GM19023 (cell line): ENCODE data around the gene CNTN3.

ENCODE experiments used
- ATAC-seq: cut with Tn5 transposase; IDR thresholded peaks from one replicate; pipeline ENCODE4 v1.9.1; 2021; ENCODE audit warnings: mild to moderate bottlenecking, moderate library complexity; ENCODE audit not compliant: unreplicated experiment

The CNTN3 gene

DNA sequence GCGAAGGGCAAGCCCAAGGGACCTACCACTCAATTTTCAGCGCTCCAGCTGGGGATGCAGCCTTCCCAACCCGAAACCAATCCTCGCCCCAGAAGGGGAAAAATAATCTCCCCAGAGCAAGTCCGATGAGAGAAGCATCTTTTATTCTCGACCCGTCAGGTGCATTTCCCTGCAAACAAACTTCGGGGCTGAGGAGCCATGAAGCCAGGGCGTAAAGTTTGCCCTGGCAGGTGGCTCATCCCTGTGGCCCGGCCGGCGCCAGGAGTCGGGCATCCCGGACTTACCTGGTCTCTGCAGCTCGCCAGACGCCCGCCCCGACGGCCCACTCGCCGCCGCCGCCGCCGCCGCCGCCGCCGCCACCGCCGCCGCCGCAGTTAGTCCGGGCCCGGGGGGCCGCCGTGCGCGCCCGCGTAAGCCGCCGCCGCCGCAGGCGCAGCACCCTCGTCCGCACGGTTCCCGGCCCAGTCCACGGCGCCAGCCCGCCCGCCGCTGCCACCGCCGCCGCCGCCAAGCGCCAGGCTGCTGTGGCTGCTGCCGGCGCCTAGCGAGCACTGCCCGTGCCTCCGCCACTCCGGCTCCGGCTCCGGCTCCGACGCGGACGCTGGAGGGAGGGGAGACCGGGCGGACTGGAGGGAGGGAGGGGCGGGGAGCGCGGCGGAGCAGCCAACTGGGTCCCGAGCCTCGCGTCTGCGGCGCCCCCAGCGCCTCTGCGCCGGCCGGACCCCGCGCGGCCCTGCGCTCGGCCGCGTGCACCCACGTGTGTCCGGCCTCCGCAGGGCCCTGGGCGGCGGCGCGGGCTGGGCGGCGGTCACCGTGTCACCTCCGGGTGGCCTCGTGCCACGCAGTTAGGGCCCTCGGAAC is at the start of gene CNTN3:
CNTN3 (minus strand) TSS at position 553 of the 861 bp plus-strand sequence. CDS start 93,547 bp downstream, outside the sequence.
- ATAC-seq = no peak

DNA sequence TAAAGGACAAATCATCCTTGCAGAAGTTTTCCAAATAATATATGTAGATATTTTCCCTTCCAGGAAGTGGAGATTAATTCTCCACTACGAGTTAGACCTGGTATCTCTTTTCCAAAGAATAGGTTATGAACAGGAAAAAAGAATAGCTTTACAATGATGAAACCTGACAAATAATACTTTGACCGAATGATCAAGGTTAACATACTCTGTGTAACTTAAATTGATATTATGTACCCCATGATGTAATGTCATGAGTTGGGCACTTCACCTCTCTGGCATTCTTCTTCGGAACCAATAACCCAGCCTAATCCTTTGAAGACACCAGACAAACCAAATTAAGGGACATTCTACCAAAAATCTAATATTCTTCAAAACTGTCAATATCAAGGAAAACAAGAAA is 48.7 kb upstream of the CNTN3 start:
- no peak for ATAC-seq

- ATAC-seq = no peak
Observed at GRCh38 chr3:74661672-74662071, 47.2 kb upstream of the CNTN3 start.

GRCh38 chr3:74651885-74652284 is 37.4 kb upstream of the CNTN3 start:
- ATAC-seq = no peak

- ATAC-seq = no peak
Observed at GRCh38 chr3:74651292-74651691, 36.8 kb upstream of the CNTN3 start.

DNA sequence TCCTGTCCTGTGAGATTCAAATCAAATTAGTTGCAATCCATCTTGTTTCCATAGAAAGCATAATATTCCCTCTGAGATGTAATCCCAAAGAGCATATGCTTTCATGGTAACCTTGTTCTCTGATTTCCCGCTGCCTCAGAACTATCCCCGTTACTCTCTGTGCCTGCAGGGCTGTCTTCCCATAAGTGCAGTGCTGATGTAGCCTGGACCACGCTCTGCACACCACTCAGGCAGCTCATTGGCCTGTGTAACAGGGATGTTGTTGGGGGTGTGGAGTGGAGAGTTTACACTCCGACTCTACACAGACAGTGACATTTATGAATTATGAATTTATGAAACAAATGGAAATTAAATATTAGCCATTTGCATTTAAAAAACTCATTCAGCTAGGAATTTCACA is 33.6 kb upstream of the CNTN3 start:
- ATAC-seq = no peak

DNA sequence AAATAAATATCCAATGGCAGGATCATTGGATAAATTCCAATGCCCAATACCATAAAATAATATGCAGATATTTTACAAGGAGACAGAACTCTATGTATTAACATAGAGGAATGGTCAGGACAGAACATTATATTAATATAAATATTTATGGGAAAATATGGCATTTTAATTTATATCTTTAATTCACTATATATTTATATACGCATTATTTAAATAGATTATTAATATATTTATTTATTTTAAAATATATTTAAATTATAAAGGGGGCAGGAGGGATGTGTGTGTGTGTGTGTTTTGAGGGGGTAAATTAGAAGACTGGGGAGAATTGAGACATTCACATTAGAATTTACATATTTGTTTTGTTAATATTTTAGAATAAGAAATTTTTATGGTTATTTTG is 31.6 kb upstream of the CNTN3 start:
- ATAC-seq = no peak

DNA sequence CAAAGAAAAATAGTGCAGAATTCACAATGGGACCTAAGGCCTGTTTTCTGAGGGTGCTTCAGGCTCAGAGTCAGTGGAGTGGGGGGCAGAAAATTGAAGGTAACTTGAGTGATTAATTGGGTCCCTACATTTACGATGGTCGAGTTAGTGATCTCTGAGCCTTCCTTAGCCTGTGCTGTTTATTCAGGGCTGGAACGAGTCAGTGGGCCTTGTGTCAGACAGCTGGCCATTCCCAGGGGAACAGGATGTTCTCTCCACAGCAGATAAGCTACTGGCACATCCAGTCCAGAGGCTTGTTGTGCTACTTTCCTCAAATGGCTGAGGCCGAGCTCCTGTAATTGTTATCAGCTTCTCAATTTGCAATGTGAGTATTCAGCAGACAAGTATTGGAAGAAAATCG is 29.2 kb upstream of the CNTN3 start:
- ATAC-seq = no peak

DNA sequence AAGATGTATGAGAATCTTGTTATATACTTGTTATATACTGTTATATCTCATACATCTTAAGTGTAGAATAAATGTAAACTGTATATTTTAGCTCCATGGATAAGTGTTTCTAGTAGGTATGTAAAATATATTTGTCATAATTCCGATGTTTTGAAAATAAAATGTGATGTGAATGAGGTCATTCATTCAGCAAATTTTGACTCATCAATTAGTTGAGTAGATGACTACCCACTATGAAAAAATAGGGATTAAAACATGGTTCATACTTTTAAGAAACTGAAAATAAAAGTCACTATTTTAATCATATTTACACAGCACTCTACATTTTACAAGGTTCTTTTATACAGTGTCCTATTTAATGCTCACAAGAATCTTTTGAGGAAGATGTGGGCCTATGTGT is 28.4 kb upstream of the CNTN3 start:
- no peak for ATAC-seq

GRCh38 chr3:74640211-74640610 is 25.8 kb upstream of the CNTN3 start:
- no peak for ATAC-seq

GRCh38 chr3:74639681-74640080 is 25.2 kb upstream of the CNTN3 start:
- ATAC-seq = no peak

- no peak for ATAC-seq
Observed at GRCh38 chr3:74636981-74637380, 22.5 kb upstream of the CNTN3 start.

DNA sequence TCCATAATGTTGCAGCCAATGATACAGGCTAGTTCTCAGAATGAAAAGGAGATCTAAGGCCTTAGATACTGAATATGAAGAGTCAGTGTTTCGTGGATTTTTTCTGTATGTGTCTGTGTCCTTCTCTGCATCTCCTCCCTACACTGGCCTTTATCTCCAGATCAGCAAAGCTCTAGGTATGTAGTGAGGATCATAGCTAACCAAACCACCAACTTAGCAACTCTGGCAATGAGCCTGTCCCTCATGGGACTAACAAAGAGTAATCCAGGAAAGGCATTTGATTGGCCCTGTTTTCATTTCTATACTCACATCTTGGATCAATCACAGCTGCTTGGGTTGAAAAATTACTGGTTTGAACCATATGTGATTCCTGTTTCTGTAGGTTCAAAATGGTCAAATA is 18.6 kb upstream of the CNTN3 start:
- no peak for ATAC-seq

DNA sequence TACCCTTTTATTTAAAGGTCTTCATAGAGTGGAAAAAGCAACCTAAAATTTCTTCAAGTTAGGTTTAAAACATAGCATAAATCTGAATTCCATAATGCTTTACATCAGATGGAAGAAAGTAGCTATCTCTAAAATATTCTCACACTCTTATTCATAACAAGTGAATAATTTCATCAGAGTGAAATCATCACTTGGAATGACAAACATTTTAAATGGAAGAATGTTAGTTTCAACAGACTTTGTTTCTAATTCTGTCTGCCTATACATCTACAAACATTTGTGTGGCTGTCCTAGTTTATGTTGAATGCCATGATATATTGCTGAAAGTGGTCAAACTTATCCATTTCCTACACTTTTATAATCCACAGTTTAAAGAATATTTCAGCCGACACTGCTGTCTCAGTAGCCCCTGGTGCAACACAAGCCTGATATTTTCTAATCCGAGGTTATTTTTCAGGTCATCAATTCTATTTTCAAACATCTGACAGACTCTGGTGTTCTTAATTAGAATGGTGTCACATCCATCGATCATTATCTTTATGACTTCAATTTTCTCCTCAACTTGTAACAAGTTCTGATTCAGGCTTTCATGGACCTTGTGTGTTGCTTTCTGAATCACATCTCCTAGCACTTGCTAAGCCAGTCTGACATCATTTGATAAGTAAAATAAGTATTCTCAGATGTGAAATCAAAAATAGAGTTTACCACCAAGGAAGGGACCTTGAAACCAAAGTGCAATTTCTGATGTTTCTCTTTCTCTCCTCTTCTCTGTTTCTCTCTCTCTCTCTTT is 17.1 kb upstream of the CNTN3 start:
- no peak for ATAC-seq

- no peak for ATAC-seq
Observed at GRCh38 chr3:74630602-74631001, 16.1 kb upstream of the CNTN3 start.

DNA sequence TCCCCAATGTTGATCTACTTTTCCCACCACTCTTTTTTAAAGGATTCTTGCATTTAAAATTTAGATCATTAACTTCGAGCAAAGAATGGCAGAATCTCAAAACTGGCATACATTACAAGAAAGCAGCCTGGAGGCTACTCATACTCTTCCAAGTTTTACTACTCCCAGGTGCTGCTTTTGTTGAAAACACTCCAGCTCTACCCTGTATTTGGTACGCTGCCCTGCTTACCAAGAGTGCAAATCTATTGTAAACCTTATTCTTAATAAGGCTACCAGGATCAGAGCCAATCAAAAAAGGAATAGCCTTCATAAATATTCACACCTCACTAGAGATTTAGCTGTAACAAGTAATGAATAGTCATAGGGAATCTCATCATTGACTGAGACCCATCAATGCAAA is 11.6 kb upstream of the CNTN3 start:
- no peak for ATAC-seq

DNA sequence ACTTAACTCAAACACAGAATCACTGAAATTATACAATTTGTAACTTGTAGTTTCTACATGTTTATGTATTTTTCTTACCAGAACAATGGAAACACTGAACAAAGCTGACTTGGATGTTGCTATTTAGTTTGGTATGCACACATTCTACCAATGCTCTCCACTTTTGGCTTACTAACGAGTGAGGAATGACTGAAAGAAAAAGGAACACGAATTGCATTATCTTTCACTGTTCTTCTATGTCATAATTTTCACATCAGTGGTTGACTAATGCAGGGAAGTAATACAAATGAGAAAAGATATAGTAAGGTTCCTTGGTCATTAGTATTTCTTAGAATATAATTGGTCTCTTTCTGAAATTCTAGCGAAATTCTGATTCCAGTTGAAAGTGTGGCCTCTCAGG is 9.8 kb upstream of the CNTN3 start:
- no peak for ATAC-seq

DNA sequence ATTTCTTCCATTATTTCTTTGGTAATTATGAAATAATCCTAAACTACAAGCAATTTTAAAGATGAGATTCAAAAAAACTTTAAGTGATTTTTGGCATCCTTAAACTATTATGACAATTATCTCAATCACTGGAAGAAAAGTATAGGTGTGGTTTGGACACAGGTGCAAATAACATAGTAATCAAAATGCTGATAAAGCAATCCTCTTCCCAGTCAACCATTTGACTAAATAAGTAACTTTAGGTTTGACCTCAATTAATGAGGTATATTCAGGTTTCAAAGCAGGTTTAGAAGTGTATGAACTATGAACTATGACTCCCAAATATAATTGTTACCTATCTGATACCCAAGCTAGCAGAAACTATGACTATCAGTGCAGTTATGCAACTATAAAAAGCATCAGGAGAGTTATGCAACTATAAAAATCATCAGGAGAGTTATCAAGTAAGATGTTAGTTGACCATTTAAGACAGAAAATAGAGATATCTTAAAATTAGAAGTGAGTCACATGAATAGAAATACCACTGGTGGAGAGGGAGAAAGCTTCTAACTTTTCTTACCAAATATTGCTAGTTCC is 8.9 kb upstream of the CNTN3 start:
- ATAC-seq = no peak

DNA sequence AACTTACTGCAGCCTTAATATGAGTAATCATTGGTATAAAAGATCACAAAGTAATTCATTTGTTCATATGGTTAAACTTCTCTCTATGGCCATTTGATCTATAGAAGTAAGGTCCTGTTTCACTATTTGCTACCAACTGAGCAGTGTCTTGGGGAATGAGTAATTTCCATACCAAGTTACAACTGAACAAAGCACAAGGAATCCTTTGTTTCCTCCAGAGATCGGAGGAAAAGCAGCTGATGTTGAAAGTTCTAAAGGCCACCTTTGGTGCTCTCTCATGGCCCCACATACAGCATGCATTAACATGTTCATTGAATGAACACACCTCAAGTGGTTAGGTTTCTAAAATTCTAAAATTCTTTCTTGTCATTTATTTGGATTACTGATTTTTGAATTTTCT is 7.1 kb upstream of the CNTN3 start:
- no peak for ATAC-seq

DNA sequence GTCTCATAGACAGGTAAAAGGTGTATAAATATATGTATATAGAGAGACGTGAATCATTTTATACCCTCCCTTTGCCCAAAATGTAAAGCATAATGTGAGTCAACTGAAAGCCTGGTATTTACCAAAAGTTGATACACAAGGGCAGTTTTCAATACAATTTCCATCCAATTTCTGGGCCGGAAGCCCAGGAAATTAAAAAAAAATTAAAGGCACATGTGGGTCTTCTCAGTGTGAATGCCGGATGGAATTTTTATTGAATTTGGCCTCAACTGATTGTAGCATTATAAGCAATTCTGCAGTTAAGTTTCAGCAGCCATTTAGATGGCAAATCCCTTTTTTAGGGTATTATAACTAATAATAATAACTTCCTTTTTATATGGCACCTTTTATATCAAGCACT is 3.3 kb upstream of the CNTN3 start:
- ATAC-seq = no peak

- ATAC-seq = no peak
Observed at GRCh38 chr3:74613521-74614106, 845 bp downstream of the CNTN3 start.
